Activated B cell treated with CpG ODN at 0.5 μM for 24 hours (primary cell): ENCODE data around the gene ARHGEF19. TPM values are rescaled to one million over a fixed set of nuclear protein-coding genes. Genes with fewer than 3 reads are reported as not detected.
"Not testable (repeated sequence)": the region's sequence is repeated elsewhere in the genome, so short reads cannot be mapped to it uniquely, and the experiment has no call there.

Experiments used
- ATAC-seq: fragments of 200-7000 bp; cut with Tn5 transposase; one replicate; pipeline ENCODE4 v1.10.0; 2021; ENCODE audit warnings: low read depth, mild to moderate bottlenecking, moderate library complexity
- CTCF ChIA-PET: fragments of 350-600 bp; sonication (Branson Sonifier 250); formaldehyde crosslinking; loops from one replicate; lab custom pipeline; 2021; ENCODE audit warnings: antibody characterized with exemption; lab: Charles Lee
- POLR2A ChIA-PET: fragments of 350-600 bp; sonication (Branson Sonifier 250); formaldehyde crosslinking; loops from one replicate; lab custom pipeline; 2021; ENCODE audit warnings: antibody characterized with exemption; lab: Charles Lee
- DNase-seq: peaks from one replicate; pipeline ENCODE4 v3.0.0; 2022
- H3K27ac Mint-ChIP-seq: one replicate; pipeline ENCODE4 v1.8.0; 2020; ENCODE audit warnings: mixed read lengths
- H3K27me3 Mint-ChIP-seq: one replicate; pipeline ENCODE4 v1.8.0; 2021; ENCODE audit warnings: mixed read lengths
- H3K36me3 Mint-ChIP-seq: one replicate; pipeline ENCODE4 v1.8.0; 2021; ENCODE audit warnings: low read depth, mixed read lengths
- H3K4me1 Mint-ChIP-seq: one replicate; pipeline ENCODE4 v1.8.0; 2021; ENCODE audit warnings: mixed read lengths
- H3K4me3 Mint-ChIP-seq: one replicate; pipeline ENCODE4 v1.8.0; 2020; ENCODE audit warnings: mild to moderate bottlenecking, mixed read lengths
- H3K9me3 Mint-ChIP-seq: one replicate; pipeline ENCODE4 v1.8.0; 2020; ENCODE audit warnings: mixed read lengths
- intact Hi-C: fragments of 100-400 bp; cut with micrococcal nuclease; formaldehyde crosslinking; loops from one replicate; pipeline ENCODE4 v1.15.1; 2024
- total RNA-seq: library from RNA; stranded (reverse); gene quantifications from 2 replicates; pipeline ENCODE4 v1.2.3, GENCODE V29; 2022
- TF ChIP-seq, protein P1 (sequence below): fragments of 200-600 bp; IDR thresholded peaks from one replicate; pipeline ENCODE4 v1.8.0; 2022; ENCODE audit warnings: antibody characterized with exemption, mild to moderate bottlenecking

Gene ARHGEF19
- total RNA-seq, 1 donor from 2014 or later = 7.7 TPM

DNA sequence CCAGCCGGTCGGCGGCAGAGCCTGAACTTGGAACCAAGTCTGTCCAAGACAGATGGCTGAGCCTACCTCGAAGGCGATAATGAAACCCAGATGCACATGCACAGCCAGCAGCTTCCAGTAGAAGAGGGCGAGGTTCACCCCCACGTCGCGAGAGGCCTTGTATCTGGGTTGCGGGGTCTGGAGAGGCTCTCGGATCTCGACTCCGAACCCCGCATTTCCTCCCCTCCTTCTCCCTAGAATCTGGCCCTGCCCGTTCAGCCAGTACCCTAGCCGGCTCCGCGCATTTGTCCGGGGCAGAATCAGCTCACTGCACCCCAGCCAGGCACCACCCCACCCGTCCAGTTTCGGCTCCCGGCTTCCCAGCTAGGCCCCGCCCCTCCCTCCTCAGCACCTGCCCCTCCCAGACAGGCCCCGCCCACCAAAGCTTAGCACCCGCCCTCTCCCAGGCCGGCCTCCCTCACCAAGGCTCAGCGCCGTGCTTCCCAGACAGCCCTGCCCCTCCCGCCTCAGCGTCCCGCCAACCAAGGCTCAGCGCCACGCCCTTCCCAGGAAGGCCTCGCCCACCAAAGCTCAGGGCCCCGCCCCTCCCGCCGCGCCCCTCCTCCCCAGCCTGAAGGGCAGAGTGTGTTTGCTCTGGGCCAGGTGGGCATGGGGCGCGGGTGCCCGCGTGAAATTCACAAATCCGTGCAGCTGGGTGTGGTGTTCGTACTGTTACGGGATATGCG is 4.8 kb upstream of the ARHGEF19 start:
- Mint-ChIP-seq H3K4me3 (peak overlapping the region; percentile 89), H3K4me1 (peaks cover 20% of the 10 kb centered on the region), H3K27me3 (peaks cover 4% of the 10 kb centered on the region), H3K9me3 (no peaks in the 10 kb centered on the region), H3K27ac (peak overlapping the region; percentile 41), H3K36me3 (no peaks in the 10 kb centered on the region)
- ChIA-PET POLR2A (interaction anchor here (0.6 to 3.0 kb wide), 11 partner anchors 11 to 924 kb away, joined by 3 to 32 read pairs (median 4); partner anchors contain the start of genes CPLANE2, FBXO42 and RNU1-1), CTCF (interaction anchor here (0.8 to 3.1 kb wide), 5 partner anchors 13 to 138 kb away, joined by 3 to 10 read pairs (median 4); partner anchors contain the start of gene CPLANE2)
- intact Hi-C loops = loop anchor here (1.0 to 5.0 kb wide), 3 partner anchors 10 to 600 kb away; partner anchors contain the start of gene DDI2
- TF ChIP-seq, protein P1, sequence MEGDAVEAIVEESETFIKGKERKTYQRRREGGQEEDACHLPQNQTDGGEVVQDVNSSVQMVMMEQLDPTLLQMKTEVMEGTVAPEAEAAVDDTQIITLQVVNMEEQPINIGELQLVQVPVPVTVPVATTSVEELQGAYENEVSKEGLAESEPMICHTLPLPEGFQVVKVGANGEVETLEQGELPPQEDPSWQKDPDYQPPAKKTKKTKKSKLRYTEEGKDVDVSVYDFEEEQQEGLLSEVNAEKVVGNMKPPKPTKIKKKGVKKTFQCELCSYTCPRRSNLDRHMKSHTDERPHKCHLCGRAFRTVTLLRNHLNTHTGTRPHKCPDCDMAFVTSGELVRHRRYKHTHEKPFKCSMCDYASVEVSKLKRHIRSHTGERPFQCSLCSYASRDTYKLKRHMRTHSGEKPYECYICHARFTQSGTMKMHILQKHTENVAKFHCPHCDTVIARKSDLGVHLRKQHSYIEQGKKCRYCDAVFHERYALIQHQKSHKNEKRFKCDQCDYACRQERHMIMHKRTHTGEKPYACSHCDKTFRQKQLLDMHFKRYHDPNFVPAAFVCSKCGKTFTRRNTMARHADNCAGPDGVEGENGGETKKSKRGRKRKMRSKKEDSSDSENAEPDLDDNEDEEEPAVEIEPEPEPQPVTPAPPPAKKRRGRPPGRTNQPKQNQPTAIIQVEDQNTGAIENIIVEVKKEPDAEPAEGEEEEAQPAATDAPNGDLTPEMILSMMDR = no peak
- DNase-seq = peak; percentile 88
- ATAC-seq = peak; percentile 99

DNA sequence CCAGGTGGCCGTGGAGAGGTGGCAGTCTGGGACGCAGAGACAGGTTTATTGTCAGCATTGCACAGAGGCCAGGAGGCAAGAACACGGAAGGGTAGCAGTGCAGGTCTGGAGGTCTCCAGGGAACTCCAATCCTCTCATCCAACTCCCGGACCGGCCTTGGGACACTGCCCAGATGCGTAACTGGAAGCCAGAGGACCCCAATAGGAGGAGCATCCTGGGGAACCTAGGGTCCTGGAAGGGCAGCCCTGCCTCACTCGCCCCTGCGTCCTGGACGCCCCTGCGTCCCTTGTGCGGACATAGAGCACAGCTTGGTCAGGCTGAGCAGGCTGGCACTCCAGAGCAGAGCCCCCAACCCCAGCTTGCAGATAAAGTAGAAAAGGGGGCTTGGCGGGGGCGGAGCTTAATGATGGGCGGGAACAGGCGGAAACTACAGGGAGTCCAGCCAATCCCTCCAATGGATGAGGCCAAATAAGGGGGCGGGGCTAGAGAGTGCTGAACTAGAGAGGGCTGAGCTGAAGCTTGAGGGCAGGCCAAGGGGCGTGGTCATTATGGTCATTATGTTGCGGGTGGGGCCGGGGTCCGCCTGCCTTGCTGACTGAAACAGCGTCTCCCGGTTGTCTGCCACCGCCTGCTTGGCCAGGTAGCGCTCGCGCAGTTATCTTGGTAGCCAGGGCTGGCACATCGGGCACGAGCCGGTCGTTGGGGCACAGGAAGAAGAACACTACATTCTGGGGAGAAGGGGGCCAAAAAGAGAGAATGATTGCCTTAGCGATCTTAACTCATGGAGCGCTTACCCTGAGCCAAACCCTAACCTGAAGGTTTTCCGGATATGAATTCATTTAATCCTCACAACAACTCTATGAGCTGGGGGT is 3.7 kb upstream of the ARHGEF19 start:
- peaks cover 4% of the 10 kb centered on the region for H3K27me3 Mint-ChIP-seq
- DNase-seq = no peak
- no peaks in the 10 kb centered on the region for H3K9me3 Mint-ChIP-seq
- no peaks in the 10 kb centered on the region for H3K36me3 Mint-ChIP-seq
- intact Hi-C loops = loop anchor here (5.0 kb wide), 1 partner anchor 599 kb away; the partner anchor contains the start of gene DDI2
- peak; percentile 13 for ATAC-seq
- peaks cover 20% of the 10 kb centered on the region for H3K4me1 Mint-ChIP-seq
- H3K4me3 Mint-ChIP-seq = peak overlapping the region; percentile 89
- ChIA-PET POLR2A (interaction anchor here (1.2 to 3.0 kb wide), 7 partner anchors 10 to 298 kb away, joined by 3 to 32 read pairs (median 4); partner anchors contain the start of genes CPLANE2, FBXO42 and RNU1-1), CTCF (interaction anchor here (1.2 to 3.1 kb wide), 2 partner anchors 12 to 21 kb away, joined by 4 to 10 read pairs; partner anchors contain the start of gene CPLANE2)
- TF ChIP-seq, protein P1 = no peak
- peak overlapping the region; percentile 24 for H3K27ac Mint-ChIP-seq

DNA sequence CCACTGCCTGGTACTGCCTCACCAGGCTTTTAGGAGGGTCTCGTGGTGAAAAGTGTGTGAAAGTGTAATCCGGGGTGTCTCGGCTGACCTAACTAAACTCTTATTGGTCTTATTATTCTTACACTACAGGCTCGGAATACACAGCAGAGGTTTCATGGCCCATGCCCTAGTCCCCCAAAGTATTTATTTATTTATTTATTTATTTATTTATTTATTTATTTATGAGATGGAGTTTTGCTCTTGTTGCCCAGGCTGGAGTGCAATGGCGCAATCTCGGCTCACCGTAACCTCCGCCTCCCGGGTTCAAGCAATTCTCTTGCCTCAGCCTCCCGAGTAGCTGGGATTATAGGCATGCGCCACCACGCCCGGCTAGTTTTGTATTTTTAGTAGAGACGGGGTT is 2.8 kb upstream of the ARHGEF19 start:
- H3K27ac Mint-ChIP-seq, POLR2A ChIA-PET, CTCF ChIA-PET, DNase-seq, H3K9me3 Mint-ChIP-seq, H3K27me3 Mint-ChIP-seq, H3K4me3 Mint-ChIP-seq, H3K36me3 Mint-ChIP-seq, ATAC-seq: not testable (repeated sequence)
- intact Hi-C loops = loop anchor here (5.0 kb wide), 1 partner anchor 598 kb away; the partner anchor contains the start of gene DDI2
- peaks cover 20% of the 10 kb centered on the region for H3K4me1 Mint-ChIP-seq

DNA sequence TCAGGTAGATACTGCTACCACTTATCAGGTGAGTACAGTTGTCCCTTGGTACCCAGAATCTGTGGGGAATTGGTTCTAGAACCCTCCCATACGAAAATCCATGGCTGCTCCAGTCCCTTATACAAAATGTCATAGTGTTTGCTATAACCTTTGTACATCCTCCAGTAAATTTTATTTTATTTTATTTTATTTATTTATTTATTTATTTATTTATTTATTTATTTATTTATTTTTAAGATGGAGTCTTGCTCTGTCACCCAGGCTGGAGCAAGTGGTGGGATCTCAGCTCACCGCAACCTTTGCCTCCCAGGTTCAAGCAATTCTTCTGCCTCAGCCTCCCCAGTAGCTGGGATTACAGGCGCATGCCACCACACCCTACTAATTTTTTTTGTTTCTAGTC is 1.1 kb upstream of the ARHGEF19 start:
- ATAC-seq, H3K4me3 Mint-ChIP-seq, H3K27ac Mint-ChIP-seq, CTCF ChIA-PET, intact Hi-C loops, H3K27me3 Mint-ChIP-seq, DNase-seq, H3K36me3 Mint-ChIP-seq, POLR2A ChIA-PET, H3K9me3 Mint-ChIP-seq: not testable (repeated sequence)
- peaks cover 20% of the 10 kb centered on the region for H3K4me1 Mint-ChIP-seq

DNA sequence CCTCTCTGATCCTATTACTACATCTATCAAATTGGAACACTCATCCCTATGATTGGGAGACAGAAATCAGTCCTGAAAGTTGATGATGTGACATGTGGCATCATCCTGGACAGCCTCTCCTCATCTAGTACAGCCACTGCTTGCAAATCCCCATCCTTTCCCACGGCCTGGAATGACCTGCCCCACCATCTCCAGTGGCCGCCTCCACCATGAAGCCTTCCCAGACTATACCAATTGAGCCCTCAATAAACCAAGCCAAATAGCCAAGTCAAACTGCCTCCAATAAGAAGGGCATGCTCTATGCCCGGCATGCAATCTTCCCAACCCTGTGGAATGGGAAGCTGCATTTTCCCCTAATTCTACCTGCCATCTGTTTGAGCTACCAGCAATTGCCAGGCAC is 561 bp upstream of the ARHGEF19 start:
- POLR2A ChIA-PET = no interaction called here
- Mint-ChIP-seq H3K27ac (no peak overlapping the region), H3K9me3 (no peaks in the 10 kb centered on the region), H3K4me1 (peaks cover 20% of the 10 kb centered on the region), H3K36me3 (no peaks in the 10 kb centered on the region), H3K27me3 (peaks cover 4% of the 10 kb centered on the region), H3K4me3 (no peak overlapping the region)
- DNase-seq = no peak
- intact Hi-C loops = no loop called here
- ATAC-seq = no peak
- TF ChIP-seq, protein P1 = no peak
- CTCF ChIA-PET = no interaction called here
